Left cardiac atrium (tissue), 4 donors: ENCODE data around the gene CD320. TPM values are rescaled to one million over a fixed set of nuclear protein-coding genes. Genes with fewer than 3 reads are reported as not detected.
"Not testable (repeated sequence)": the region's sequence is repeated elsewhere in the genome, so short reads cannot be mapped to it uniquely, and the experiment has no call there.

Source experiments
- ATAC-seq, 2 donors: fragments of 200-7000 bp; cut with Tn5 transposase; one replicate each; pipeline ENCODE4 v1.9.1; 2020; ENCODE audit warnings: mild to moderate bottlenecking in 2 of 2, moderate library complexity in 2 of 2
- DNase-seq: peaks from one replicate; pipeline ENCODE4 v3.0.0-alpha.2; 2020
- intact Hi-C, 2 donors: fragments of 100-400 bp; cut with DNase I; formaldehyde crosslinking; loops; one replicate each; pipeline versions ENCODE4 v1.14.1 to v1.15.1; 2022 to 2023
- total RNA-seq, 2 donors: library from RNA; stranded (reverse); fragmentation: NEBNext Ultra II Directional; extraction: Animal tissue kit (Norgen Biotek cat#: 25700); gene quantifications; one replicate each; pipeline ENCODE4 v1.2.1, GENCODE V29; 2021
- donor health status: DM: no; HTN: yes; CAD: no.
- donor health status: DM: no; HTN: yes; CAD: no; lungs with severe emphysema.
- donor health status: DM: yes; HTN: yes; CAD: no.
- donor health status: Dilated cardiomyopathy.

CD320 gene
- total RNA-seq, 2 donors from 2014 or later, result 33.6 to 40.8 TPM

- no peak for ATAC-seq
- intact Hi-C loops, result no loop called here
Measured at GRCh38 chr19:8316351-8317125, 8.4 kb upstream of the CD320 start.

GRCh38 chr19:8314981-8315640 is 7.0 kb upstream of the CD320 start:
- DNase-seq, ATAC-seq, intact Hi-C loops: not testable (repeated sequence)

More at GRCh38 chr19:8316351-8317125, 8.4 kb upstream of the CD320 start:
- DNase-seq, result peak; percentile 19

- DNase-seq, result peak; percentile 54
- intact Hi-C loops, result no loop called here
- peak in 1 of 2 donors; percentile 2 for ATAC-seq
Measured at GRCh38 chr19:8311461-8312260, 3.5 kb upstream of the CD320 start.

- no peak for ATAC-seq
- intact Hi-C loops, result no loop called here
- DNase-seq, result peak; percentile 7
Measured at GRCh38 chr19:8310342-8311055, 2.3 kb upstream of the CD320 start.

- ATAC-seq (no peak), DNase-seq (peak; percentile 24)
- intact Hi-C loops, result no loop called here
Measured at GRCh38 chr19:8308891-8309291, 733 bp upstream of the CD320 start.

- ATAC-seq, result peak; percentile 2
- intact Hi-C loops, result no loop called here
- DNase-seq, result no peak
Measured at GRCh38 chr19:8307400-8307964, 676 bp downstream of the CD320 start.

GRCh38 chr19:8306235-8307054 is 1.7 kb downstream of the CD320 start:
- intact Hi-C loops, result no loop called here
- ATAC-seq (no peak), DNase-seq (peak; percentile 21)

- ATAC-seq (no peak), DNase-seq (peak; percentile 6)
- intact Hi-C loops, result no loop called here
Measured at GRCh38 chr19:8305798-8306197, 2.4 kb downstream of the CD320 start.

GRCh38 chr19:8304841-8305621 is 3.1 kb downstream of the CD320 start:
- peak; percentile 31 for DNase-seq
- intact Hi-C loops, result no loop called here

GRCh38 chr19:8302734-8303133 is 5.4 kb downstream of the CD320 start:
- peak in 1 of 2 donors; percentile 3 for ATAC-seq
- intact Hi-C loops, result no loop called here
- peak; percentile 8 for DNase-seq

More at GRCh38 chr19:8304841-8305621, 3.1 kb downstream of the CD320 start:
- ATAC-seq, result no peak

- peak; percentile 66 to 73 for ATAC-seq
- DNase-seq, result peak; percentile 51
- intact Hi-C loops, result no loop called here
Measured at GRCh38 chr19:8302357-8302691, 5.8 kb downstream of the CD320 start.

- intact Hi-C loops, DNase-seq: not testable (repeated sequence)
- peak; percentile 30 to 73 for ATAC-seq
Measured at GRCh38 chr19:8291337-8291736, 16.8 kb downstream of the CD320 start.

- intact Hi-C loops, DNase-seq: not testable (repeated sequence)
- ATAC-seq, result peak; percentile 61 to 77
Measured at GRCh38 chr19:8276508-8276907, 31.6 kb downstream of the CD320 start.

GRCh38 chr19:8269724-8270123 is 38.4 kb downstream of the CD320 start:
- DNase-seq, result no peak
- intact Hi-C loops, result loop anchor here in 1 of 2 donors (10.0 kb wide), 1 partner anchor 805 kb away; no protein-coding TSS in a partner anchor
- ATAC-seq, result no peak

- DNase-seq (no peak), ATAC-seq (no peak)
- intact Hi-C loops, result loop anchor here in 1 of 2 donors (10.0 kb wide), 1 partner anchor 809 kb away; no protein-coding TSS in a partner anchor
Measured at GRCh38 chr19:8265872-8266271, 42.3 kb downstream of the CD320 start.

GRCh38 chr19:8264248-8264647 is 43.9 kb downstream of the CD320 start:
- ATAC-seq, DNase-seq: not testable (repeated sequence)
- intact Hi-C loops, result loop anchor here in 1 of 2 donors (10.0 kb wide), 1 partner anchor 811 kb away; no protein-coding TSS in a partner anchor

GRCh38 chr19:8262431-8262830 is 45.7 kb downstream of the CD320 start:
- DNase-seq, result no peak
- ATAC-seq, result no peak
- intact Hi-C loops, result loop anchor here in 1 of 2 donors (10.0 kb wide), 1 partner anchor 812 kb away; no protein-coding TSS in a partner anchor
